ENCODE data around the gene TTC7B.

Gene TTC7B

DNA sequence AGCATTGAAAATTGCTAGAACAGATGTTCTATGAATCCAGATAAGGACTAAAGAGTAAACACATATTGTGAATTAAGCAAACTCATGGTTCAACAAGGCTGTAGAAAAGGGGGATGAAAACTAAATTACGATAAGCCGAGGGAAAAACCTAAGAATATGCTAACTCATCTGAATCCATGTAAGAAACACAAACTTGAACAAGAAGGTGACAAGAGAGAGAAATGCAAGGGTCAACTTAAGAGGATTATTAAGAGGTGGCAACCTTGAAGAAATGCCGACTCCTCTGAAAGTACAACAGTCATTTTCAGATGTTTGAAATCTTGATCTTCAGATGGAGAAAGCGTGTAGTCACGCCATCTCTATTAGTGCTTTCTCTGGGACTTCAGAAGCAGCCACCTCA is 128.6 kb downstream of the TTC7B start:
- no peak overlapping the region for H3K4me3 ChIP-seq (ENCODE audit: low read depth, low read length)
- TF ChIP-seq, protein P1, sequence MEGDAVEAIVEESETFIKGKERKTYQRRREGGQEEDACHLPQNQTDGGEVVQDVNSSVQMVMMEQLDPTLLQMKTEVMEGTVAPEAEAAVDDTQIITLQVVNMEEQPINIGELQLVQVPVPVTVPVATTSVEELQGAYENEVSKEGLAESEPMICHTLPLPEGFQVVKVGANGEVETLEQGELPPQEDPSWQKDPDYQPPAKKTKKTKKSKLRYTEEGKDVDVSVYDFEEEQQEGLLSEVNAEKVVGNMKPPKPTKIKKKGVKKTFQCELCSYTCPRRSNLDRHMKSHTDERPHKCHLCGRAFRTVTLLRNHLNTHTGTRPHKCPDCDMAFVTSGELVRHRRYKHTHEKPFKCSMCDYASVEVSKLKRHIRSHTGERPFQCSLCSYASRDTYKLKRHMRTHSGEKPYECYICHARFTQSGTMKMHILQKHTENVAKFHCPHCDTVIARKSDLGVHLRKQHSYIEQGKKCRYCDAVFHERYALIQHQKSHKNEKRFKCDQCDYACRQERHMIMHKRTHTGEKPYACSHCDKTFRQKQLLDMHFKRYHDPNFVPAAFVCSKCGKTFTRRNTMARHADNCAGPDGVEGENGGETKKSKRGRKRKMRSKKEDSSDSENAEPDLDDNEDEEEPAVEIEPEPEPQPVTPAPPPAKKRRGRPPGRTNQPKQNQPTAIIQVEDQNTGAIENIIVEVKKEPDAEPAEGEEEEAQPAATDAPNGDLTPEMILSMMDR (IDR thresholded peaks at IDR 0.05; ENCODE audit: low read depth, low read length), result no peak

DNA sequence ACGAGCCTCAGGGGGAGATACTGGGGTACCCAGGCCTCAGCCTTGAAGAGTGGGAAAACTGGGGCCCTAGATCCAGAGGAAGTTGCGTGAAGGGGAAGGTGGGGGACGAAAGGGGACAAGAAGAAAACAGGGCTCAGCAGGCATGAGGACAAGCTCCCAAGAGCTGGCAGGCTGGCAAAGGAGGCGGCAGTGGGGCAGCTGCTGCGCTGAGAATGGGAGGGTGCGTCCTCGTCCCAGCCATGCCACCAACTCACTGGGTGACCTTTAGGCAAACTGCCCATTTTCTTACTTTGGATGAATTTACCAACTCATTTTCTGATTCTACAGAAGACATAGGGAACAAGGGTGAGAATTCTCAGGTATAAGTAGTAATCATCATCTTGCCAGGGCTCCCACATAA is 133.6 kb downstream of the TTC7B start:
- H3K4me3 ChIP-seq (ENCODE audit: low read depth, low read length), result no peak overlapping the region
- TF ChIP-seq, protein P1 (IDR thresholded peaks at IDR 0.05; ENCODE audit: low read depth, low read length), result no peak

DNA sequence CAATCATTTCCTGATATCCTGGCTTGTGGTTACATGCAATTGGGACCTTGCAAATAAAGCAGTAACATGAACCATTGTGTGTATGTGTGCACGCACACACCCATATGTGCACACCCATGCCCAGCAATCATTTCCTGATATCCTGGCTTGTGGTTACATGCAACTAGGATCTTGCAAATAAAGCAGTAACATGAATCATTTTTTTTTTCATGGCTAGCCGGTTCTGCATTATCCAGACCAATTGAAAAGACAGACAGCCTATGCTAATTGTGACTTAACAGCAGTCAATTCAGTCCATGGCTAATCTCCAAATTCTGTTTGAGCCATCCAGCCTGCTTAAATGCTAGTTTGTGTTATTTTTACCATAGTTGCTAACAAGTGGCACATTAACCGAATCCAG is 134.3 kb downstream of the TTC7B start:
- TF ChIP-seq, protein P1 (IDR thresholded peaks at IDR 0.05; ENCODE audit: low read depth, low read length), result no peak
- no peak overlapping the region for H3K4me3 ChIP-seq (ENCODE audit: low read depth, low read length)

DNA sequence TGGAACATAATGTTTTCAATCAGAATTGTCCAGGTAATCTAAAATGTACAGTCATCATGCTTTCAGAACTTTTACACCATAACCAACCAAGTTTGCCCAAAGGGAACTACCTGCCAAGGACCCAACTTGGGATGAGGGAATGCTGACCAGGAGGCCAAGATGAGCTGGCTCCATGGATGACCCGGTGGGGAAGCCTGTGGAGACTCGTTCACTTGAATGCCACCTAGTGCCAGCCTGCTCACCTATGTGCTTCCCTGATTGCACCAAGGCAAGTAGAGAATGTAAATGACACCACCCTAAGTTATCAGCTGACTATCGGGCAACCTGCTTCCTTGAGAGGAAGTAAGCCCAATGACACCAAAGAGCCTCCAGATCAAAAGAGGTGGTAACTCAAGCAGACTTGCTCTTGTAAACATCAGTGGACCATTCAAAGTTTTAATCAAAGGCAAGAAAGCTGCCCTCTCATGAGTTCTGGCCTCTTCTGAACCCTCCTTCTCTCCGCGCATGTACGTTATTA is 137.3 kb downstream of the TTC7B start:
- no peak overlapping the region for H3K4me3 ChIP-seq (ENCODE audit: low read depth, low read length)
- TF ChIP-seq, protein P1 (IDR thresholded peaks at IDR 0.05; ENCODE audit: low read depth, low read length), result no peak

DNA sequence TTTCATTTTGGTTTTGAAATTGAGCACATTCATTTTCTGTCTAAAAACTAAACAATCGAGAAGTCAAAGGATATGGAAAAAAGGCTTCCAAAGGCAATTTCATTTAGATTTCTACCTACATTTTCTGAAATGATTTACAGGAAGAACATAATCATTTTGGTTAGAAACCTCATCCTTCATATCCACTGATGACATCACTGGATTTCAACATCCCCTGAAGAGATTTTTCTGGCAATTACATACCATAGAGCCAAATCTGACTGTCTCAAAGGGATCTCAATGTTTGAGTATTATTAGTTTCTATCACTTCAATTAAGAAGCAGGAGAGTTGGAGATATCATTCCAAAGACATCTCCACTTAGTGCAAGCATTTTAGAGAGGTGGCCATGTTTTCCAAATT is 137.8 kb downstream of the TTC7B start:
- H3K4me3 ChIP-seq (ENCODE audit: low read depth, low read length), result no peak overlapping the region
- TF ChIP-seq, protein P1 (IDR thresholded peaks at IDR 0.05; ENCODE audit: low read depth, low read length), result no peak

DNA sequence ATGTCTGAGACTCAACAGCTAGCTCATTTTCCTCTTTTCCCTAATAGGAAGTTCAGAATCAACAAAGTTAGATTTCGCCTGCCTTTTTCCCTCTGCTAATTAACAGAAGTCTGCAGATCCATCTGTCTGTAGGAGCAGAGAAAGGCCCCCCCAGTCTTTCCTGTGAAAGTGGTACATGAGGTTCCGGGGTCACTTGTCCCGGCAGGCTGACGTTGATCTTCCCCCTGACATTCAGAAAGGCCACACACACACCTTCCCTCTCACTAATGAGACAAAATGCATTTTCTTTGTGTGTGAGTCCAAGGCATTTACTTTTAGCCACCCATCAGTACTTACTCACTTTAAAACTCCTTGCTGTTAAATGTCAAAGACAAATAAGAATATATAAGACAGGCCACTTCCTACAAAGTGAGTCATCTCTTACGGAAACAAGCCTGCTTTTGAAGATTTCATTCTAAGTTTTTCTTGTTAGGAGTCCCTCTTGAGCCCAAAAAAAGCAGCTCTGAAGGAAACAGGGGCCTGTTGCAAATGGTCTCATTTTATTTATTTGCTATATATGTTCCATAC is 138.7 kb downstream of the TTC7B start:
- H3K4me3 ChIP-seq (ENCODE audit: low read depth, low read length), result no peak overlapping the region
- TF ChIP-seq, protein P1 (IDR thresholded peaks at IDR 0.05; ENCODE audit: low read depth, low read length), result no peak

DNA sequence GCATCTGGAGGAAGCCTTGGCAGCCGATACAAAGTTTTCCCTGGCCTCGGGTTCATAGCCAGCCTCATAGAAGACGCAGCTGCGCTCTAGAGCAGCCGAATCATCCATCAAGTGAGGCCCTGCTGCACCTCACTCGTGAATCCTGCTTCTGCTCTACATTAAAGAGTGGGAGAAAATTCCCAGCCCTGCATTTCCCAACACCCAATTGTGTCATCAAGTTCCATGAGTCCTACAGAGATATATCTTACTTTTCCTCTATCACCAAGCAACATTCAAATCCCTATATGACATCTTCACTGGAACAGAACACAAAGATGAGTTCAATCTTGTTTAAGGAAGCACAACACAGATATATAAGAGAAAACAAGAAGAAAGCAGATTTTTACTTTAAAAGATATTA is 139.3 kb downstream of the TTC7B start:
- H3K4me3 ChIP-seq (ENCODE audit: low read depth, low read length), result no peak overlapping the region
- TF ChIP-seq, protein P1 (IDR thresholded peaks at IDR 0.05; ENCODE audit: low read depth, low read length), result no peak

Measured in WI38 (cell line).